GOT3 (cell line): ENCODE measurements around the gene QPCTL.
"Not testable (repeated sequence)": the region's sequence is repeated elsewhere in the genome, so short reads cannot be mapped to it uniquely, and the experiment has no call there.

Experiments used
- DNase-seq: peaks from one replicate; lab custom pipeline; 2025; ENCODE audit warnings: mixed read lengths; lab: John Stamatoyannopoulos, UW

QPCTL gene

GRCh38 chr19:45676851-45677263, 15.6 kb upstream of the QPCTL start:
- no peak for DNase-seq

- no peak for DNase-seq
Observed at GRCh38 chr19:45677351-45678230, 14.9 kb upstream of the QPCTL start.

GRCh38 chr19:45681391-45682015, 11.0 kb upstream of the QPCTL start:
- peak; percentile 61 for DNase-seq

- DNase-seq: no peak
Observed at GRCh38 chr19:45682117-45682516, 10.3 kb upstream of the QPCTL start.

- no peak for DNase-seq
Observed at GRCh38 chr19:45682908-45683307, 9.6 kb upstream of the QPCTL start.

- not testable (repeated sequence) for DNase-seq
Observed at GRCh38 chr19:45685045-45685444, 7.4 kb upstream of the QPCTL start.

- DNase-seq: no peak
Observed at GRCh38 chr19:45687599-45687998, 4.9 kb upstream of the QPCTL start.

GRCh38 chr19:45691516-45692186, 815 bp upstream of the QPCTL start, which contains the start of gene SNRPD2:
SNRPD2 (minus strand) TSS chr19:45691953; CDS start chr19:45691888, 65 bp downstream.
- peak; percentile 95 for DNase-seq

GRCh38 chr19:45693106-45693788, 781 bp downstream of the QPCTL start:
- peak; percentile 34 for DNase-seq

GRCh38 chr19:45701676-45702075, 9.2 kb downstream of the QPCTL start:
- no peak for DNase-seq

- no peak for DNase-seq
Observed at GRCh38 chr19:45705115-45705514, 12.6 kb downstream of the QPCTL start.

- no peak for DNase-seq
Observed at GRCh38 chr19:45705710-45706415, 13.4 kb downstream of the QPCTL start.

GRCh38 chr19:45710356-45711130, 18.1 kb downstream of the QPCTL start:
- no peak for DNase-seq

GRCh38 chr19:45711851-45712698, 19.6 kb downstream of the QPCTL start:
- no peak for DNase-seq

- DNase-seq: no peak
Observed at GRCh38 chr19:45712699-45713067, 20.2 kb downstream of the QPCTL start.

- no peak for DNase-seq
Observed at GRCh38 chr19:45713141-45713540, 20.7 kb downstream of the QPCTL start.

GRCh38 chr19:45715139-45715538, 22.7 kb downstream of the QPCTL start:
- no peak for DNase-seq

GRCh38 chr19:45716359-45717130, 24.1 kb downstream of the QPCTL start:
- DNase-seq: no peak
